ENCODE results near the gene ZFP1.

DNA sequence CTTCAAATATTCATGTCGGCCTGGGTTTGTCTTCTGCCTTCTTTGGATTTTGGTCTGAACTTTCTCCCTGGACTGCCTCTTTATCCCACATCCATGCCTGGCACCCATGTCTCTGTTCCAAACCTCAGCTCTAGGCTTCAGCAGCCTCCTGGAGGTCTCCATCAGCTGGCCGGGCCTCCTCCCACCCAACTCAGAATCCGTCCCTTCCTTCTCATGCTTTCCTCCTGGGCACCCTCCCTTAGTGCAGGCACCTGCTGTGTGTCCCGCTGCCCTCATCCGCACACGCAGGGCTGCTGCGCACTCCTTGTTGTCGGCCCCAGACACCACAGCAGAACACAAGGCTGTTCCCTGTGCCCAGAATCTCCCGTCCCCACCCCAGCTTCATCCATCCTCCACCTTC is 45.7 kb upstream of the ZFP1 start:
- TF ChIP-seq, protein P1, sequence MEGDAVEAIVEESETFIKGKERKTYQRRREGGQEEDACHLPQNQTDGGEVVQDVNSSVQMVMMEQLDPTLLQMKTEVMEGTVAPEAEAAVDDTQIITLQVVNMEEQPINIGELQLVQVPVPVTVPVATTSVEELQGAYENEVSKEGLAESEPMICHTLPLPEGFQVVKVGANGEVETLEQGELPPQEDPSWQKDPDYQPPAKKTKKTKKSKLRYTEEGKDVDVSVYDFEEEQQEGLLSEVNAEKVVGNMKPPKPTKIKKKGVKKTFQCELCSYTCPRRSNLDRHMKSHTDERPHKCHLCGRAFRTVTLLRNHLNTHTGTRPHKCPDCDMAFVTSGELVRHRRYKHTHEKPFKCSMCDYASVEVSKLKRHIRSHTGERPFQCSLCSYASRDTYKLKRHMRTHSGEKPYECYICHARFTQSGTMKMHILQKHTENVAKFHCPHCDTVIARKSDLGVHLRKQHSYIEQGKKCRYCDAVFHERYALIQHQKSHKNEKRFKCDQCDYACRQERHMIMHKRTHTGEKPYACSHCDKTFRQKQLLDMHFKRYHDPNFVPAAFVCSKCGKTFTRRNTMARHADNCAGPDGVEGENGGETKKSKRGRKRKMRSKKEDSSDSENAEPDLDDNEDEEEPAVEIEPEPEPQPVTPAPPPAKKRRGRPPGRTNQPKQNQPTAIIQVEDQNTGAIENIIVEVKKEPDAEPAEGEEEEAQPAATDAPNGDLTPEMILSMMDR (IDR thresholded peaks at IDR 0.05): no peak
- TF ChIP-seq POLR2A (IDR thresholded peaks at IDR 0.05): no peak

Measured in breast epithelium (tissue), 3 donors.